SU-DHL-6 (cell line): ENCODE data around the gene DOHH.

Experiments used
- H2AFZ ChIP-seq: fragments of 200-600 bp; sonication (generic); 2 replicates; pipeline ENCODE4 v1.6.1; 2014; ENCODE audit warnings: low read depth, mild to moderate bottlenecking, moderate library complexity, mixed read lengths, antibody characterized with exemption, low read length; ENCODE audit not compliant: severe bottlenecking
- H3F3A ChIP-seq: fragments of 200-600 bp; shearing (Covaris generic); 2 replicates; pipeline ENCODE4 v1.6.0; 2016; ENCODE audit warnings: antibody characterized with exemption, mild to moderate bottlenecking; ENCODE audit not compliant: insufficient read depth
- H3K27ac ChIP-seq: fragments of 200-600 bp; sonication (generic); 2 replicates; pipeline ENCODE4 v1.5.1; 2016; ENCODE audit warnings: low read depth, mild to moderate bottlenecking, low read length, moderate library complexity, mixed read lengths
- H3K27me3 ChIP-seq: fragments of 200-600 bp; sonication (generic), shearing (Covaris generic); 2 replicates; pipeline ENCODE4 v1.6.0; 2014; ENCODE audit warnings: mild to moderate bottlenecking, low read length
- H3K36me3 ChIP-seq: fragments of 200-600 bp; sonication (generic); 2 replicates; pipeline ENCODE4 v1.6.1; 2014; ENCODE audit warnings: mild to moderate bottlenecking, low read length, mixed read lengths
- H3K4me2 ChIP-seq: fragments of 300-600, 200-600 bp; shearing (Covaris generic), sonication (generic); 2 replicates; pipeline ENCODE4 v1.6.0; 2014; ENCODE audit warnings: low read length, low read depth, mild to moderate bottlenecking; ENCODE audit not compliant: poor library complexity, severe bottlenecking
- H3K4me3 ChIP-seq: fragments of 200-600 bp; sonication (generic); 2 replicates; pipeline ENCODE4 v1.5.1; 2014; ENCODE audit warnings: antibody characterized with exemption, low read length, mild to moderate bottlenecking, mixed read lengths; ENCODE audit not compliant: insufficient read depth, poor library complexity, severe bottlenecking
- H3K79me2 ChIP-seq: fragments of 200-600 bp; sonication (generic); 2 replicates; pipeline ENCODE4 v1.6.1; 2014; ENCODE audit warnings: mild to moderate bottlenecking, low read length, moderate library complexity; ENCODE audit not compliant: insufficient read depth
- H3K9ac ChIP-seq: fragments of 200-600 bp; sonication (generic); 2 replicates; pipeline ENCODE4 v1.7.0; 2014; ENCODE audit warnings: mild to moderate bottlenecking, low read length
- H3K9me2 ChIP-seq: fragments of 200-600 bp; sonication (generic); replicated peaks from 2 replicates; pipeline ENCODE4 v1.6.1; 2014; ENCODE audit warnings: low read length; ENCODE audit not compliant: insufficient read depth
- H3K9me3 ChIP-seq: fragments of 200-600 bp; sonication (generic); 2 replicates; pipeline ENCODE4 v1.6.1; 2014; ENCODE audit warnings: low read length, mixed read lengths; ENCODE audit not compliant: insufficient read depth
- H4K20me1 ChIP-seq: fragments of 200-600 bp; sonication (generic); 2 replicates; pipeline ENCODE4 v1.6.1; 2014; ENCODE audit warnings: low read depth, mild to moderate bottlenecking, antibody characterized with exemption, low read length, moderate library complexity, mixed read lengths
- EZH2phosphoT487 ChIP-seq: fragments of 200-600 bp; sonication (generic), shearing (Covaris generic); conservative IDR thresholded peaks from 2 replicates; pipeline ENCODE4 v1.6.1; 2018; ENCODE audit warnings: mild to moderate bottlenecking, antibody characterized with exemption, low read length, moderate library complexity, mixed read lengths
- TF ChIP-seq, protein P1 (sequence below): fragments of 200-600 bp; sonication (generic); IDR thresholded peaks from one replicate; pipeline ENCODE4 v1.5.1; 2017; ENCODE audit warnings: antibody characterized with exemption, mild to moderate bottlenecking, low read length, moderate library complexity; ENCODE audit not compliant: insufficient read depth, poor library complexity, severe bottlenecking

The DOHH gene

DNA sequence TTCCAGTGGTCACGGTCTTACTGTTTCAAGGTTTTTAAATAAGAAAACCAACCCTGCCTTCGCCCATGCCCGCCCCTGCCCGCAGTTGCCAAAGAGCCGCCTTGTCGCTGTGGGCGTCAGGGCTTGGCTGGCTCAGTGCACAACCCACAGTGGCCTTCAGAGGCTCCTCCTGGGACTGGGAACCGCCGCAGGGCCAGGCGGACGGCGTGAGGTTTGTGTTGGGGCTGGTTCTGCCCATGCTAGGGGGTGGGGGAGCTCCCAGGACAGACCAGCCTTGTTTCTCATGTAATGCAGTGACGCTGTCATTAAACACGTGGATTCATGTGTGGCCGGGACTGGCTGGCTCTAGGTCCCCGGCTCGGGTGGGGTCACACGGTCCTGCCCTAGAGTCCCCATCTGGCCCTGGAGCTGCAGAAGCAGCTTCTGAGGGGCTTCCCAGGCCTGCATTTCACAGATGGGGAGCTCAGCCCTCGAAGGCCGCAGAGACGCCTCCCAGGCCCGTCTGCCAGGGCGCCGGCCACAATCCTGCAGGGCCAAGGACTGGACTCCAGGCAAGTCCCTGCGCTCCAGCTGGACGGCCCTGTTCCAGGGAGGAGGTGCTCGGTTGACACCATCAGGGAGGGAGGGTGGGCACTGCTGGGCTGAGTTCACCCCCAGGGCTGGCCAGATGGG, 36.1 kb upstream of the DOHH start:
- Histone ChIP-seq H3K79me2 (no peaks in the 10 kb centered on the region), H3K9me2 (no peaks in the 10 kb centered on the region), H3K9me3 (no peaks in the 10 kb centered on the region), H2AFZ (no peak overlapping the region), H3K4me3 (no peak overlapping the region), H3K9ac (no peak overlapping the region), H3K36me3 (no peaks in the 10 kb centered on the region), H3F3A (no peaks in the 10 kb centered on the region), H3K4me2 (no peak overlapping the region), H4K20me1 (no peaks in the 10 kb centered on the region), H3K27me3 (no peaks in the 10 kb centered on the region), H3K27ac (no peak overlapping the region)
- TF ChIP-seq, protein P1, sequence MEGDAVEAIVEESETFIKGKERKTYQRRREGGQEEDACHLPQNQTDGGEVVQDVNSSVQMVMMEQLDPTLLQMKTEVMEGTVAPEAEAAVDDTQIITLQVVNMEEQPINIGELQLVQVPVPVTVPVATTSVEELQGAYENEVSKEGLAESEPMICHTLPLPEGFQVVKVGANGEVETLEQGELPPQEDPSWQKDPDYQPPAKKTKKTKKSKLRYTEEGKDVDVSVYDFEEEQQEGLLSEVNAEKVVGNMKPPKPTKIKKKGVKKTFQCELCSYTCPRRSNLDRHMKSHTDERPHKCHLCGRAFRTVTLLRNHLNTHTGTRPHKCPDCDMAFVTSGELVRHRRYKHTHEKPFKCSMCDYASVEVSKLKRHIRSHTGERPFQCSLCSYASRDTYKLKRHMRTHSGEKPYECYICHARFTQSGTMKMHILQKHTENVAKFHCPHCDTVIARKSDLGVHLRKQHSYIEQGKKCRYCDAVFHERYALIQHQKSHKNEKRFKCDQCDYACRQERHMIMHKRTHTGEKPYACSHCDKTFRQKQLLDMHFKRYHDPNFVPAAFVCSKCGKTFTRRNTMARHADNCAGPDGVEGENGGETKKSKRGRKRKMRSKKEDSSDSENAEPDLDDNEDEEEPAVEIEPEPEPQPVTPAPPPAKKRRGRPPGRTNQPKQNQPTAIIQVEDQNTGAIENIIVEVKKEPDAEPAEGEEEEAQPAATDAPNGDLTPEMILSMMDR, result no peak
- TF ChIP-seq EZH2phosphoT487, result no peak

DNA sequence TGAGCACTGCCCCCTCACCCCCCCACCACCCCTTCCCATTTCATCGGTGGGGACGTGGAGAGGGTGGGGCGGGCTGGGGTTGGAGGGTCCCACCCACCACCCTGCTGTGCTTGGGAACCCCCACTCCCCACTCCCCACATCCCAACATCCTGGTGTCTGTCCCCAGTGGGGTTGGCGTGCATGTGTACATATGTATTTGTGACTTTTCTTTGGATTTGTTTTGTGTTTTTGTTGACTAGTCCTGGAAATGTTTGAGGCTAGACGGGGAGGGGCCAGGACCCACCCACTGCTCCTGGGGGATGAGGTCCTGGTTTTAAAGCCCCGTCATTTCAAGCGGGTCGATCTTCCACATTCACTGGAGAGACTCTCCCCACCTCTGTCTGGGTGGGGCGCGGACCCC, 35.5 kb upstream of the DOHH start:
- Histone ChIP-seq H3K4me3 (no peak overlapping the region), H3K36me3 (no peaks in the 10 kb centered on the region), H3K27me3 (no peaks in the 10 kb centered on the region), H4K20me1 (no peaks in the 10 kb centered on the region), H3F3A (no peaks in the 10 kb centered on the region), H3K9ac (no peak overlapping the region), H3K9me2 (no peaks in the 10 kb centered on the region), H3K27ac (no peak overlapping the region), H3K79me2 (no peaks in the 10 kb centered on the region), H2AFZ (no peak overlapping the region), H3K4me2 (no peak overlapping the region), H3K9me3 (no peaks in the 10 kb centered on the region)
- no peak for TF ChIP-seq EZH2phosphoT487
- TF ChIP-seq, protein P1, result no peak

DNA sequence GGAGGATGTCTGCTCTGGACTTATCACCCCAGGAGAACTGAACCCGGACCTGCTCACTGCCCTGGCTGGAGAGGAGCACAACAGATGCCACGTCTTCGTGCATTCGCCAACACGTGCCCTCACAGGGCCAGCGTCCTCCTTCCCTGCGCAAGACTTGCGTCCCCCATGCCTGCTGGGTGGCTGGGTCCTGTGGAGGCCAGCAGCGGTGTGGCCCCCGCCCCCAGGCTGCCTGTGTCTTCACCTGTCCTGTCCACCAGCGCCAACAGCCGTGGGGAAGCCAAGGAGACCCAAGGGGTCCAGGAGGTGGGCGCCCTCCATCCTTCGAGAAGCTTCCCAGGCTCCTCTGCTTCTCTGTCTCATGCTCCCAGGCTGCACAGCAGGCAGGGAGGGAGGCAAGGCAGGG, 35.1 kb upstream of the DOHH start:
- no peak overlapping the region for H3K4me3 ChIP-seq
- no peaks in the 10 kb centered on the region for H3K36me3 ChIP-seq
- no peaks in the 10 kb centered on the region for H3K9me2 ChIP-seq
- H3K79me2 ChIP-seq, result no peaks in the 10 kb centered on the region
- no peak overlapping the region for H3K4me2 ChIP-seq
- H3K27me3 ChIP-seq, result no peaks in the 10 kb centered on the region
- H3K9me3 ChIP-seq, result no peaks in the 10 kb centered on the region
- no peak for TF ChIP-seq EZH2phosphoT487
- TF ChIP-seq, protein P1, result no peak
- H4K20me1 ChIP-seq, result no peaks in the 10 kb centered on the region
- no peak overlapping the region for H3K9ac ChIP-seq
- H3F3A ChIP-seq, result no peaks in the 10 kb centered on the region
- H2AFZ ChIP-seq, result no peak overlapping the region
- no peak overlapping the region for H3K27ac ChIP-seq
